COLO668 (cell line): ENCODE measurements around the gene NRXN3.

Source experiments
- DNase-seq: peaks from one replicate; lab custom pipeline; 2025; ENCODE audit not compliant: unreplicated experiment; lab: John Stamatoyannopoulos, UW

The NRXN3 gene

GRCh38 chr14:79373451-79373850 is 1203.3 kb downstream of the NRXN3 start:
- DNase-seq, result no peak

GRCh38 chr14:79375356-79375755 is 1205.2 kb downstream of the NRXN3 start:
- DNase-seq, result no peak

DNA sequence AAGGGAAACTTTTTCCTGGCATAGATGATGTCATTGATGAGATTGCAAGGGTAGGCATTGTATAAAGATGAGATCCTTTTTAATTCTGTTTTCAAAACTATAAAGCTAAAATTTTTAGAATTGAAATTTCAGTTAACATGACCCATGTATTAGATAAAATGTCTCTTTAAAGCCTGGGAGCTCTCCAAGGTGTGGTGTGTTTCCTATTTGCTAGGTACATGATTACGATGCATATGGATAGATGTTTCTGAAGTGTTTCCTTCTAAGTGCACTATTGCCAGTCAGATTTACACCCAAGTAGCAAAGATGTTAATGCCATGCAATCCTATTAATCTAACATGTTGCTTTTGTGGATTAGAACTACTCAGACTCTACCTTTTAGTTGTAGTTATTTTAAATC is 1206.4 kb downstream of the NRXN3 start:
- DNase-seq, result no peak

DNA sequence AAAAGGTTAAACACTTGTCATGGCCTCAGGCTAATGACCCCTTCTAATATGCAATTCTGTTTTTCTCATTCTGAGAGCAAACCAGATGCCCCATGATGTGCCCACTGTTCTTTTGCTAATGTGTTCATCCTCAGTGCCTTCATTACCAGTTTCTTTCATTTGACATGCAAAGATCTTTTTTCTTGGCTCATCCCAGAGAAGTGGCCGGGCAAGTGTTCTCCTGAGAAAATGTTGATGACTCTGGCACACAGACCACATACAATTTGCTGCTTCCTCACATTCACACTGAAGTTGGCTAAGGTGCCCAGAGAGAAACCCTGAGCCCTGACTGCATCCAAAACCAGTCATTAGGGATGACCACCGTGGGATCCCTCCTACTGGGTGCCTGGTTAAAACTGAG is 1207.8 kb downstream of the NRXN3 start:
- no peak for DNase-seq

DNA sequence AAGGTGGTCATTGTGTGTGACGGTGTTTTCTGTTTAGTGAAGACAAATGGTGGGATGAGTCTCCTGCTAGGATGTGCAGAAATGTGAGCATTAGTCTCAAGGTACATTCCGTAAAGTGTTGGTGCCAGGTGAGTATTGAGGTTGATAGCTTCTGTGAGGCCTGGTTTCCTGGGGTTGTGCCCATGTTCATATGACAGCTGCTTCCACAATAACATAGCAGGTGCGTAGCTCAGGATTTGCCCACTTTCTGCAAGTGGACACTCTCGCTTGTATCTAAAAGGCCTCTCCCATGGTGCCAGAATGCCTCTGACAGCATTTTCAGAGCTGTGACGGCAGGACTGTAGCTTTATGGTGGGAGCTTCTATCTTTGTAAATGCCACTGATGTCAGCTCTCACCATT is 1209.1 kb downstream of the NRXN3 start:
- DNase-seq, result no peak

GRCh38 chr14:79383031-79383430 is 1212.9 kb downstream of the NRXN3 start:
- no peak for DNase-seq

GRCh38 chr14:79383475-79383874 is 1213.3 kb downstream of the NRXN3 start:
- DNase-seq, result no peak

DNA sequence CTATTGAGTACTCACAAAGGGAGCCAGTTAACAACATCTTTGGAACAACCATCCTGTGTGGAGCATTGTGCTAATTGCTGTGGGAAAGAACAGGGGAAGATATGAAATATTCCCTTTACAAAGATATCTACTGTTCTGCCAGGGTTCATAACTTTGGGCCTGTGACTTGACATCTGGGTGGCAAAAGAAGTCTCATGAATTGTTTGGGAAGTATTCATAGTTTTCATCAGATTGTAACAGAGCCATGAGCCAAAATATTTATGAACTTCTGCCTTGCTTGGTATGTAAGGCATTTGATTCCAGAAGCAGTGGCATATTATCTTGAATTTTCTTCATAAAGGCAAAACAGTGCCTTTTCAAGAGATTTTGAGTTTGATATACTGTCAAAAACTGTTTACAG is 1224.9 kb downstream of the NRXN3 start:
- no peak for DNase-seq

- DNase-seq, result no peak
These were observed 1234.8 kb downstream of the NRXN3 start for GRCh38 chr14:79404874-79405511.

- DNase-seq, result no peak
These were observed 1235.3 kb downstream of the NRXN3 start for GRCh38 chr14:79405512-79405910.

DNA sequence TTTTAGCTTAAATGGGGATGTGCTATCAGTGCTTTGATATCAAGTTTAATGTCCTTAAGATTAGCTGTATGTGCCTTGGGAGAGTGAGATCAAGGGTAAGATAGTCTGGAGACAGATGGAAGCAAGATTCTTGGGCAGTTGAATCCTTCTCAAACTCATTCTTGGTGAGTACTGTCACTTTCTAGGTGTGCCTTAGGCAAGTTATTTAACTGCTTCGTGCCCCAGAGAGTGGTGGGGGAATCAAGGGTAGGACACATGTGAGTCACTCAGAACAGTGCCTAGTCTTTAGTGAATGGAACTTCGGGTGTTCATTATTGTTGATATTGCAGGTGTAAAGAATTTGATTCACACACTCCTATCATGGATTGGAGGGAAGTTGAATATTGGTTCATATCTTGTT is 1237.4 kb downstream of the NRXN3 start:
- no peak for DNase-seq

GRCh38 chr14:79408696-79409095 is 1238.5 kb downstream of the NRXN3 start:
- no peak for DNase-seq

DNA sequence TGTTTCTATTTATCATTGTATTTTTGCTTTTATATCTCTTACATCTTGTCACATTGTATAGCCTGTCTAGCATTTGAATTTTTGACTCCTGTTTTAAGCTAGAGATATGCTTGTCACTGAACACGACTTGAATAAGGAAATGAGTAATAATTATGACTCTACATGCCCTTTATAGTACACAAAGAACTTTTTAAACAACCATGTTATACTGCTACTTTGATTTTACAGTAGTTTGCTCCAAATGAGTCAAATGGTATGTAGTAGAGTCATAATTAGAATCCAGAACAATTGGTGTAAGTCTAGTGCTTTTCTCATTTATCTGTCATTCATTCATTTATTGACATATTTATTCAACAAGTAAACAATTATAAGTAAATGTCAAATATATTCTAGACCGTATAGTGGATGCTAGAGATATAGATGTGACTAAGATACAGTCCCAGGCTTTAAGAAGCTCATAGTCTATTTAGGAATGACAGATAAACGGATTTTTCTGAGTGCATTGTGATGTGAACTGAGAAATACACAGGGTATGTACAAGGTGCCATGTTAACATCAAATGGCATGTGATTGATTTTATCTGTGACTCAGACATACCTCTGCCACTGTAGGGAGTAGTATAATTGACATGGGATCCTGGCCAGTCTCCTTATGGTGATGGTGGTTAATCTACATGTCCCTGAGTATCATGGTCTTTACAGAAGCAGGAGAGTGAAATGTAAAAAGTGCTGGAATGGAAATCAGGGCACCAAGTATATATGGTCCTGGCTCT is 1241.4 kb downstream of the NRXN3 start:
- no peak for DNase-seq

GRCh38 chr14:79412822-79413221 is 1242.6 kb downstream of the NRXN3 start:
- DNase-seq, result no peak

GRCh38 chr14:79413734-79414428 is 1243.7 kb downstream of the NRXN3 start:
- no peak for DNase-seq

GRCh38 chr14:79415726-79416125 is 1245.6 kb downstream of the NRXN3 start:
- DNase-seq, result no peak

DNA sequence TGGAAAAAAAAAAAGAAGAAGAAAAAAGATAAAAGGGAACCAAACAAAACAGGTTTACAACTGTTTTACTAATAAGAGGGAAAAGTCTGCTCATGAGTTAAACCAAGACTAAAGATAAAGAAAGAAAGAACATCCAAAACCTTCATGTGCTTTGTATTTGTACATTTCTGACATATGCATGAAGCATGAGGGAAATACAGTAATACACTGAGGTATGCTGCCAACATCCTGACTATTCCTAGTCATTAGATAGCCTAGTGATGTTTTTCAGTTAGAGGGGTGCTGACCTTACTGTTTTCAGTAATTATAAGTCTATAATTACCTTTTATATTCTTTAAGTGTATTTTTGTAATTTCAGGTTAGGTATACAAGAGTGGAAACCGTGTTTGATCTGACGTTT is 1247.8 kb downstream of the NRXN3 start:
- DNase-seq, result no peak

DNA sequence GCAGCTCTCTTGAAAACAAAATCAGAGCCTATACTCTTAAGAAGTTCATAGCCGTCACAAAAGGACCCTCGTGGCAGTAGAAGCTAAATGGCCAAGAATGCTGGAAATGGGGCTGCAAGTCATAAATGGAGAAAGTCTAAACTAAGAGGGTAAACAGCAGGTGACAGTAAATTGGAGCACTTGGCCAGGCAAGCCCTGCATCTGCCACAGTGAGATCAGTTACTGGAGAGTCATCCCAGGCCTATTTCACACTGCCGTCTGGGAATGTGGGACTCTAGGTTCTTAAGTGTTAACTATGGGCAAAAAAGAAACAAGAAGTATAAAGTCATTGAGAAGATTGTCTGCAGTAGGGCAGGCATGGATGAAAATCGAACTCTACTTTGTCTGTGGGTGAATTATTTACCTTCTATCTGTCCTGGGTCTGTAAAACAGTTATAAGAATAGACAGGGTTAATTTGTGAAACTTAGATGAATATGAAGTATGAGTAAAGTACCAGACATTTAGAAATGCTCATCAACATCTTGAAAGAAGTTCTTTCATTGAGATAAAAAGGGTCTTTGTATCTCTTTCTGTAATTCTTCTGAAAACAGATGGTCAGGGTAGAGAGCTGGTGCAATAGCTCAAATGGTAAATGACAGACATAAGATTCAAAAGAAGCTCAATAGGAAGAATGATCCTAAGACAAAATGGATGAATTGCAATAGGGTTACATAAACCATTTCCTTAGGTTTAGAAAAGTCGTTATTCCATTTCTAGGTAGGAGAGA is 1248.7 kb downstream of the NRXN3 start:
- no peak for DNase-seq

GRCh38 chr14:79419571-79420327 is 1249.6 kb downstream of the NRXN3 start:
- DNase-seq, result no peak

DNA sequence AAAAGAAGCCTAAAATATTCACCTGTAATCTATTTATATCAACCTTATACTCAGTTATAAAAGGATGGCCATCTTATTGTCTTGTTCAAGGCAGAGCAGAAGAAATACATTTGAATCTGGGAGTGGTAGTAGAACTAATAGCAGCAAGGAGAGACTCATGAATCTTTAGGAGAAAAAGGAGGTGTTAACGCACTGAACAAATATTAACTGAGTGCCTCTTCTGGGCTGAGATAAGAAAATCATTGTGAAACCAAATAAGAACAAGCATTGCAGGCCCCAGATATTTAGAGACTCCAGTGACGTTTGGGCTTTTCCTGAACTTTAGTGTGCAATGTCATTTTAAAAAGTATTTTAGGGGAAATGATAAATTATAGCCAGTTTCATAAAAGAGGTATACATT is 1250.6 kb downstream of the NRXN3 start:
- DNase-seq, result no peak

DNA sequence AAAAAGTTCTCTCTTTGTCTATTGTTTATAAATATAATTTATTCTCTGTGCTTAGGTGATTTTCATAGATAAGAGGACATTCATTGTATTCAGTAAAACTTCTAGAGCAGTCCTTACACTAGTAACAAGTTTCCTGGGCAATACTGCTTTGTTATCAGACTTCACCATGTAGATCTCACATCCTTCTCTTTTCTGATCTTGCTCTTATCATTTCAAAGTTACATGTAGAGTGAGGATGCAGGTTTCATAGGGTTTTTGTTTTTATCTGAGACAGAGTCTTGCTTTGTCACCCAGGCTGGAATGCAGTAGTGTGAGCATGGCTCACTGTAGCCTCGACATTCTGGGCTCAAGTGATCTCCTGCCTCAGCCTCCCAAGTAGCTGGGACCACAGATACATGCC is 1251.6 kb downstream of the NRXN3 start:
- DNase-seq, result no peak
